ENCODE measurements around the gene TYW1B.
"Not testable (repeated sequence)": the region's sequence is repeated elsewhere in the genome, so short reads cannot be mapped to it uniquely, and the experiment has no call there.

Gene TYW1B

DNA sequence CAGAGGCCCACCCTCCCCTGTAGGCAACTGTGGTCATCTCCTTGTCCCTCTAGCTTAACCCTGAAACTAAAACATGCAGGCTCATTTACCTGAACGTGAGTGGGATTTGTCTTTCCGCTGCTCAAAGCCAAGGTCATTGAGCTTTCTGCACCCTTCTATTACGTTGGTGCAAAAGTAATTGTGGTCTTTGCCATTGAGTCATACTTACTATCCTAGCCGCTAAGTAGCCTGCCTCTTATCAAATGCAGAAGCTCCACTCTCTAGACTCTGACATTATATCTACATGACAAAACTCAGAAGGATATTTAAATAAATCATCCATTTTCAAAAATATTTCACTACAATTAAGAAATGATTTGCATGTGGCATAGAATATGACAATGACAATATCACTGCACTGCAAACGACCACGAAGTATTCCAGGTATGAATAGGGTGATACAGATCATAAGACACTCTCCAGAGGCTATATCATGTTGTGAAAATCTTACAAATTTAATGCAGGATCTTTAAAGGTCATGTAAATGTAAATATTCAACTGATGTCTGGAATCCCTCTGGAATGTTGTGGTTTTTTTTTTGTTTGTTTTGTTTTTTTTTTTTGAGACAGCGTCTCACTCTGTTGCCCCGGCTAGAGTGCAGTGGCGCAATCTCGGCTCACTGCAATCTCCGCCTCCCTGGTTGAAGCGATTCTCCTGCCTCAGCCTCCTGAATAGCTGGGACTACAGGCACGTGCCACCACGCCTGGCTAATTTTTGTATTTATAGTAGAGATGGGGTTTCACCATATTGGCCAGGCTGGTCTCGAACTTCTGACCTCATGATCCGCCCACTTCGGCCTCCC is 223.0 kb downstream of the TYW1B start:
- DNase-seq (ENCODE audit: low read depth, low spot score); H3K27ac ChIP-seq (ENCODE audit: low read length); H3K36me3 ChIP-seq (ENCODE audit: control insufficient read depth, insufficient read depth, low read length); H3K9me3 ChIP-seq (ENCODE audit: control insufficient read depth, insufficient read depth, low read length); H3K4me3 ChIP-seq (ENCODE audit: low read length); H3K4me1 ChIP-seq (ENCODE audit: control insufficient read depth, insufficient read depth, low read length); H3K27me3 ChIP-seq (ENCODE audit: control insufficient read depth, insufficient read depth, low read length): not testable (repeated sequence)
- WGBS (ENCODE audit: insufficient coverage, insufficient read length) = no CpG with 5 or more reads among the region's 17 CpGs

DNA sequence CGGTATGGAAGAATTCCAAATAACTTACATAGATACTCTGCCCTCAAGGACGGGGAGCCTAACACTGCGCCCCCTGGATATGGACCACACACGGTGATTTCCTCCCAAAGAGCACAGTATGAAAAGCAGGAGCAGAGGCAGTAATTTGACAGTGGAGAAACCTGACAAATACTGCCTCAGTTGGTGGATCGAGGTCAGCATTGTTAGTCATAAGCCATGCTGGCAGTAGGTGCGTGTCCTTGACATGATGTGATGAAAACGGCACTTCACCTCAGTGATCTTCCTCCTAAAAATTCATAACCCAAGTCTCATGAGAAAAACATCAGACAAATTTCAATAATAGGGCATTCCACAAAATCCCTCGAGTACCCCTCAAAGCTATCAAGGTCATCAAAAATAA is 224.5 kb downstream of the TYW1B start:
- no CpG with 5 or more reads among the region's 8 CpGs for WGBS (ENCODE audit: insufficient coverage, insufficient read length)
- H3K9me3 ChIP-seq (ENCODE audit: control insufficient read depth, insufficient read depth, low read length); H3K4me3 ChIP-seq (ENCODE audit: low read length); H3K36me3 ChIP-seq (ENCODE audit: control insufficient read depth, insufficient read depth, low read length); DNase-seq (ENCODE audit: low read depth, low spot score); H3K4me1 ChIP-seq (ENCODE audit: control insufficient read depth, insufficient read depth, low read length); H3K27ac ChIP-seq (ENCODE audit: low read length); H3K27me3 ChIP-seq (ENCODE audit: control insufficient read depth, insufficient read depth, low read length): not testable (repeated sequence)

DNA sequence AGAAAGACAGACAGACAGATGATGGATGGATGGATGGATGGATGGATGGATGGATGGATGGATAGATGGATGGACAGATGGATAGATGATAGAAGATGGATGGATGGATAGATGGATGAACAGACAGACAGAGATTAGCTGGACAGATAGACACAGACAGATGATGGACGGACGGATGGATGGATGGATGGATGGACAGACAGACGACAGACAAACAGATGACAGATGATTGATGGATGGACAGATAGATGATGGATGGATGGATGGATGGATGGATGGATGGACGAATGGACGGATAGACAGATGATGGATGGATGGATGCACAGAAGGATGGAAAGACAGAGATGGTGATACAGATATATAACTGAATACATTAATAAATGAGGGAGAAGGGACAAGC is 224.9 kb downstream of the TYW1B start:
- WGBS (ENCODE audit: insufficient coverage, insufficient read length) = no CpG with 5 or more reads among the region's 5 CpGs
- H3K9me3 ChIP-seq (ENCODE audit: control insufficient read depth, insufficient read depth, low read length) = no peaks in the 10 kb centered on the region
- no peaks in the 10 kb centered on the region for H3K4me1 ChIP-seq (ENCODE audit: control insufficient read depth, insufficient read depth, low read length)
- DNase-seq (ENCODE audit: low read depth, low spot score) = no peak
- H3K36me3 ChIP-seq (ENCODE audit: control insufficient read depth, insufficient read depth, low read length) = no peaks in the 10 kb centered on the region
- H3K27me3 ChIP-seq (ENCODE audit: control insufficient read depth, insufficient read depth, low read length) = no peaks in the 10 kb centered on the region
- H3K27ac ChIP-seq (ENCODE audit: low read length) = no peak overlapping the region
- no peak overlapping the region for H3K4me3 ChIP-seq (ENCODE audit: low read length)

DNA sequence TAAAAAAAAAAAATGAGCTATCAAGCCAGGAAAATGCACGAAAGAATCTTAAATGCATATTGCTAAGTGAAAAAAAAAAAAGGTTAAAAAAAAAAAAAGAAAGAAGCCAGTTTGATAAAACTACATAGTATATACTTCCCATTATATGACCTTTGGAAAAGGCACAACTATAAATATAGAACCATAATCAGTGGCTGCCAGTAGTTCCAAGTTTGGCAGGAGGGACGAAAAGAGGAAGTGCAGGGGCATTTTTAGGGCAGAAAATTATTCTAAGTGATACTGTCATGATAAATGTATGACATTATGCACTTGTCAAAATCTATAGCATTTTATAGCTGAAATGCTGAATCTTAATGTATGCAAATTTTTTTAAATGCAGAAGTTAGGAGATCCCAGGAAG is 226.3 kb downstream of the TYW1B start:
- DNase-seq (ENCODE audit: low read depth, low spot score); H3K4me3 ChIP-seq (ENCODE audit: low read length); H3K4me1 ChIP-seq (ENCODE audit: control insufficient read depth, insufficient read depth, low read length); H3K27ac ChIP-seq (ENCODE audit: low read length); H3K9me3 ChIP-seq (ENCODE audit: control insufficient read depth, insufficient read depth, low read length); H3K36me3 ChIP-seq (ENCODE audit: control insufficient read depth, insufficient read depth, low read length); H3K27me3 ChIP-seq (ENCODE audit: control insufficient read depth, insufficient read depth, low read length): not testable (repeated sequence)
- no CpG with 5 or more reads among the region's 2 CpGs for WGBS (ENCODE audit: insufficient coverage, insufficient read length)

DNA sequence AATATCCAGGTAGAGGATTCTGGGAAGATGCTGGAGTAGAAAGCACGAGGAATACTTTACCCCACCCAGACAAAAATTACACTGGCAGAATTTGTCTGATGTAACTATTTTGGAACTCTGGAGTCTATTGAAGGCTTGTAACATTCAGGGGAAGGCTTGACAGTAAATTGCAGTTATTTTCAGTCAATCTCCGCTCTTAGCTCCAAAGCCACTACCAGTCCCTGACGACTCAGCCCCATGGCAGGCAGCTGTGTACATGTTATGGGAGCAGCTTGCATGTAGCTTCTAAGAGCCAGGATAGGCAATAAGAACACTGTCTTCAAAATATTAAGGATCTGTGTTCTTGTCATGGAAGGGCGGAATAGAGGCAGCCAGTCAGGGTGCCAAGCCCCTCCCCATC is 238.0 kb downstream of the TYW1B start:
- H3K27me3 ChIP-seq (ENCODE audit: control insufficient read depth, insufficient read depth, low read length); DNase-seq (ENCODE audit: low read depth, low spot score); H3K4me3 ChIP-seq (ENCODE audit: low read length); H3K9me3 ChIP-seq (ENCODE audit: control insufficient read depth, insufficient read depth, low read length); H3K36me3 ChIP-seq (ENCODE audit: control insufficient read depth, insufficient read depth, low read length); H3K27ac ChIP-seq (ENCODE audit: low read length); H3K4me1 ChIP-seq (ENCODE audit: control insufficient read depth, insufficient read depth, low read length): not testable (repeated sequence)
- WGBS (ENCODE audit: insufficient coverage, insufficient read length) = no CpG with 5 or more reads among the region's 4 CpGs

DNA sequence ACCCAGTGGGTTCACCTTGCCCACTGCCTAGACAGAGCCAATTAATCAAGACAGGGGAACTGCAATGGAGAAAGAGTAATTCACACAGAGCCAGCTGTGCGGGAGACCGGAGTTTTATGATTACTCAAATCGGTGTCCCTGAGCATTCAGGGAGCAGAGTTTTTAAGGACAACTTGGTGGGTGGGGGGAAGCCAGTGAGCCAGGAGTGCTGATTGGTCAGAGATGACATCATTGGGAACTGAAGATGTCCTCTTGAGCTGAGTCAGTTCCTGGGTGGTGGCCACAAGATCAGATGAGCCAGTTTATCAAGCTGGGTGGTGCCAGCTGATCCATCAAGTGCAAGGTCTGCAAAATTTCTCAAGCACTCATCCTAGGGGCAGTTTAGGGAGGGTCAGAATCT is 240.7 kb downstream of the TYW1B start:
- H3K9me3 ChIP-seq (ENCODE audit: control insufficient read depth, insufficient read depth, low read length); H3K4me1 ChIP-seq (ENCODE audit: control insufficient read depth, insufficient read depth, low read length); H3K36me3 ChIP-seq (ENCODE audit: control insufficient read depth, insufficient read depth, low read length); H3K27me3 ChIP-seq (ENCODE audit: control insufficient read depth, insufficient read depth, low read length); H3K4me3 ChIP-seq (ENCODE audit: low read length); H3K27ac ChIP-seq (ENCODE audit: low read length); DNase-seq (ENCODE audit: low read depth, low spot score): not testable (repeated sequence)
- WGBS (ENCODE audit: insufficient coverage, insufficient read length) = no CpG with 5 or more reads among the region's 3 CpGs

DNA sequence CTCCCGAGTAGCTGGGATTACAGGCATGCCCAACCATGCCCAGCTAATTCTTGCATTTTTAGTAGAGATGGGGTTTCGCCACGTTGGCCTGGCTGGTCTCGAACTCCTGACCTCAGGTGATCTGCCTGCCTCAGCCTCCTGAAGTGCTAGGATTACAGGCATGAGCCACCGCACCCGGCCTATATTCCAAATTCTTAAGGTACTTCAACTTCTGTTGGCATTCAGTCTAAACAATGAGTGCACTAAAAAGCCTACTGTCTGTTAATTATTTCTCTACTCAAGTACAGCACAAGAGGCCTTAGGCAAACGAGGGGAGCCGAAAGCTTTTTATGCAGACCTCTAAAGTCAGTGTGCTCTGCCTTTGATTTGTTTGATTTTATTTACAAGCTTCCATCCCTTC is 243.4 kb downstream of the TYW1B start:
- H3K9me3 ChIP-seq (ENCODE audit: control insufficient read depth, insufficient read depth, low read length); H3K27ac ChIP-seq (ENCODE audit: low read length); H3K4me1 ChIP-seq (ENCODE audit: control insufficient read depth, insufficient read depth, low read length); DNase-seq (ENCODE audit: low read depth, low spot score); H3K27me3 ChIP-seq (ENCODE audit: control insufficient read depth, insufficient read depth, low read length); H3K36me3 ChIP-seq (ENCODE audit: control insufficient read depth, insufficient read depth, low read length); H3K4me3 ChIP-seq (ENCODE audit: low read length): not testable (repeated sequence)
- no CpG with 5 or more reads among the region's 8 CpGs for WGBS (ENCODE audit: insufficient coverage, insufficient read length)

DNA sequence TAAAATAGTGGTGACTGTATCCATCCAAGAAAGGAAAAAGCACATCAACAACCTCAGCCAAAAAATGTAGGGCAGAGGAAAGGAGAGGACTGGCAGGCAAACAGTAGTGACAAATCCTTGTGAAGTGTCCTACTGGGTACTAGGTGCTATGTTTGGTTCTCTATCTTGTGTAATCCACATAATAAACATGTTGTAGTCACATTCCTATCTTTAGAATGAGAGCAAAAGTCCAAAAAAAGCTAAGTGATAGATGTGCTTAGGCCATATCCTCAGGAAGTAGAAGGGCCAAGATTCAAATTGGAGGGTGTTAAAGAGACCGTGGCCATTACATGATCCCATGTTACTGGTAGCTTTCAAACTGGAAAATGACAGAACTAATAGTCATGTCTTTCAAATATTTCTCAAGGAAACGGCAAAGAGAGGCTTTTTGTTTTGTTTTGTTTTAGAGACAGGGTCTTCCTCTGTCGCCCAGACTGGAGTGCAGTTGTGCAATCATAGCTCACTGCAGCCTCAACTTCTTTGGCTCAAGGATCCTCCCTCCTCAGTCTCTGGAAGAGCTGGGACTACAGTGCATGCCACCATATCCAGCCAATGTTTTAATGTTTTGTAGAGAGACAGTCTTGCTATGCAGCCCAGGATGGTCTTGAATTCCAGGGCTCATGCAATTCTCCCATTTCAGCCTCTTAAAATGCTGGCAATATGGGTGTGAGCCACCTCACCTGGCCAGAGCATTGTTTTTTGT is 244.2 kb downstream of the TYW1B start:
- not testable (repeated sequence) for H3K27ac ChIP-seq (ENCODE audit: low read length); DNase-seq (ENCODE audit: low read depth, low spot score); H3K4me1 ChIP-seq (ENCODE audit: control insufficient read depth, insufficient read depth, low read length); H3K9me3 ChIP-seq (ENCODE audit: control insufficient read depth, insufficient read depth, low read length); H3K27me3 ChIP-seq (ENCODE audit: control insufficient read depth, insufficient read depth, low read length); H3K36me3 ChIP-seq (ENCODE audit: control insufficient read depth, insufficient read depth, low read length); H3K4me3 ChIP-seq (ENCODE audit: low read length)
- WGBS (ENCODE audit: insufficient coverage, insufficient read length) = no CpG with 5 or more reads among the region's 3 CpGs

DNA sequence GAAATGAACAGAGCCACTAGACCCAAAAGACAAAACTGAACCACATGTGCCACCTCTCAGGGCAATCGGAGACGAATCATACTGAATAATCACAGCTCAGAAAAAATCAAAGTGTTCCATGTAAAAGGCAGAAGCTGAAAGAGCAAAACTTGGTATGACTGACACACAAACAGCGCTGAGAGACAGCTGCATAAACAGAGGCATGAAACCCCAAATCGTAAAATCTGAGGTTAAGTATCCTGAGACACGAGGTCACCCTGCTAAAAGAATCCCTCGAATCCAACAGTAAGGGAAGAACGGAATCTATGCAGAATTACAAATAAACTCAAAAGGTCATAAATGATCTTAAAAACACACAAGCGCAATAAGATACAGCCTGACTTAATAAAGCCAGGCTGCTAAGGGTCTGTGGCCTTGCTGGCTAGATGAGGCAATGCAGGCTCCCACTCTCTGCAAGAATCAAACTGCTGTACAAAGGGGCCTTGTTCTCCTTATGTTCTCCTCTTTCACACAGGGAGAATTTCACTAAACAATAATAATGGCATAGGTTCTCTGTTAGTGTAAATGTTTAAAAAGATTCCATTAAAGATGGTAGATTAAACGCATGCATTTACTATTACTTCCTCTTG is 247.7 kb downstream of the TYW1B start:
- DNase-seq (ENCODE audit: low read depth, low spot score); H3K4me1 ChIP-seq (ENCODE audit: control insufficient read depth, insufficient read depth, low read length); H3K27me3 ChIP-seq (ENCODE audit: control insufficient read depth, insufficient read depth, low read length); H3K36me3 ChIP-seq (ENCODE audit: control insufficient read depth, insufficient read depth, low read length); H3K9me3 ChIP-seq (ENCODE audit: control insufficient read depth, insufficient read depth, low read length); H3K4me3 ChIP-seq (ENCODE audit: low read length); H3K27ac ChIP-seq (ENCODE audit: low read length): not testable (repeated sequence)
- no CpG with 5 or more reads among the region's 9 CpGs for WGBS (ENCODE audit: insufficient coverage, insufficient read length)

DNA sequence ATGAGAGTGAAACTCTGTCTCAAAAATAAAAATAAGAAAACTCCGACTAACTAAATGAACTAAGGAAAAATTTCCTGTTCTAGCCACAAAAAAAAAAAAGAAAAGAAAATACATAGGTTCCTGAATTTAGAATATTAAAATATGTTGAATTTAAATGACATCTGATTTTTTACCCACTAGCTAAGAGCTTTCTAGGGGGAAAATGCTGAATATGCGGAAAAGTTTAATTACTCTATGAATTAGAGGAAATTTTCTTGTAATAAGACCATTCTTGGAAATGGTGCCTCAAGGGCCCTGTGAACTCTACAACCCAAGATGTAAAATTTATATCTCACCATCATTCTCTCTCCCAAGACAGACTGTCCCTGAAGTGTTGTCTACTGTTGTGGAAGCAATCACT is 250.9 kb downstream of the TYW1B start:
- H3K36me3 ChIP-seq (ENCODE audit: control insufficient read depth, insufficient read depth, low read length) = no peaks in the 10 kb centered on the region
- no peak for DNase-seq (ENCODE audit: low read depth, low spot score)
- no CpG with 5 or more reads among the region's 2 CpGs for WGBS (ENCODE audit: insufficient coverage, insufficient read length)
- no peak overlapping the region for H3K4me3 ChIP-seq (ENCODE audit: low read length)
- H3K9me3 ChIP-seq (ENCODE audit: control insufficient read depth, insufficient read depth, low read length) = no peaks in the 10 kb centered on the region
- H3K27me3 ChIP-seq (ENCODE audit: control insufficient read depth, insufficient read depth, low read length) = no peaks in the 10 kb centered on the region
- no peak overlapping the region for H3K27ac ChIP-seq (ENCODE audit: low read length)
- no peaks in the 10 kb centered on the region for H3K4me1 ChIP-seq (ENCODE audit: control insufficient read depth, insufficient read depth, low read length)

All from iPS DF 6.9 (cell line).